ENCODE measurements around the gene TMEM170B.

The TMEM170B gene

GRCh38 chr6:11632795-11633511 lies 95.4 kb downstream of the TMEM170B start:
- H3K9me3 Mint-ChIP-seq = no peaks in the 10 kb centered on the region
- no peak overlapping the region for H3K27ac Mint-ChIP-seq
- no peak overlapping the region for H3K4me3 Mint-ChIP-seq
- H3K27me3 Mint-ChIP-seq = peaks cover 5% of the 10 kb centered on the region
- H3K4me1 Mint-ChIP-seq (ENCODE audit: low read depth) = no peaks in the 10 kb centered on the region
- no peaks in the 10 kb centered on the region for H3K36me3 Mint-ChIP-seq (ENCODE audit: low read depth)

Data from stimulated activated naive CD8-positive, alpha-beta T cell treated with anti-CD3 and anti-CD28 coated beads, Interleukin-15, Interleukin-2, amounts not matched to agents 100 ng/mL and 50 ng/mL, for 24 hours (primary cell).